ENCODE measurements around the gene LTA.

- TF ChIP-seq, protein P1, sequence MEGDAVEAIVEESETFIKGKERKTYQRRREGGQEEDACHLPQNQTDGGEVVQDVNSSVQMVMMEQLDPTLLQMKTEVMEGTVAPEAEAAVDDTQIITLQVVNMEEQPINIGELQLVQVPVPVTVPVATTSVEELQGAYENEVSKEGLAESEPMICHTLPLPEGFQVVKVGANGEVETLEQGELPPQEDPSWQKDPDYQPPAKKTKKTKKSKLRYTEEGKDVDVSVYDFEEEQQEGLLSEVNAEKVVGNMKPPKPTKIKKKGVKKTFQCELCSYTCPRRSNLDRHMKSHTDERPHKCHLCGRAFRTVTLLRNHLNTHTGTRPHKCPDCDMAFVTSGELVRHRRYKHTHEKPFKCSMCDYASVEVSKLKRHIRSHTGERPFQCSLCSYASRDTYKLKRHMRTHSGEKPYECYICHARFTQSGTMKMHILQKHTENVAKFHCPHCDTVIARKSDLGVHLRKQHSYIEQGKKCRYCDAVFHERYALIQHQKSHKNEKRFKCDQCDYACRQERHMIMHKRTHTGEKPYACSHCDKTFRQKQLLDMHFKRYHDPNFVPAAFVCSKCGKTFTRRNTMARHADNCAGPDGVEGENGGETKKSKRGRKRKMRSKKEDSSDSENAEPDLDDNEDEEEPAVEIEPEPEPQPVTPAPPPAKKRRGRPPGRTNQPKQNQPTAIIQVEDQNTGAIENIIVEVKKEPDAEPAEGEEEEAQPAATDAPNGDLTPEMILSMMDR (IDR thresholded peaks at IDR 0.05): no peak
- TF ChIP-seq POLR2AphosphoS5 (IDR thresholded peaks at IDR 0.05; ENCODE audit: low read depth, low read length) (no peak), RAD21 (IDR thresholded peaks at IDR 0.05; ENCODE audit: low read length) (no peak), NFIC (IDR thresholded peaks at IDR 0.05; ENCODE audit: borderline replicate concordance) (no peak)
Observed at GRCh38 chr6:31540640-31541039, 31.4 kb upstream of the LTA start.
